ENCODE results near the gene GRID1.

DNA sequence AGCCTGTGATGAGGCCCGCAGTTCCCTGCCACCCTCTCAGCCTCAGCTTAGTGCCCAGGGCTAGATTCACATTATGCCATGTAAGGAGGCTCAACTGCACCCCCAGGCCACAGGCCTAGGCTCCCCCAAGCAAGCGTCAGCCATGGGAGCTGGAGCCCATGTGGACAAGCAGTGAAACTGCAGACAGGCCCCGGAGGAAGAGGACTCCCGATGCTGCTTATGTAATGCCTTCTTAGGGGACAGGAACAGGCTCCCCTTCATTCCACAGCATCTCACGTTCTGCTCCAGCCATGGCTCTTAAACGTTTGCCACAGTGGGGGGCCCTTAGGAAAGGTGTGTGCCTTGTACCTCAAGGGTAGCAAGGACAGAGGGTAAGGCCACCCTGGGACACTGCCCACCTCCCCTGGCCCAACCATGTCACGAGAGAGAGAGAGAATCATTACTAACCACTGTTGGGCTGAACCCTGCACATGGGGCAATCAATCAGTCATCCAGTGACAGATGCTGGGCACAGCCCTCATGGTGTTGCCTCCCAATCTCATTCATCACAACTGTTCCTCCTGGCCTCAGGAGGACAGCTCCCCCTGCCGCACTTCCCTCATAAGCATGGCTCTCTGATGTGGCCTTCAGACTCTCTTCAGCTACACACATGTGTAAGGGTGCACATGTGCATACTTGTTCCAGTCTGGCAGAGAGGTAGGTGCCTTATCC is 263.0 kb downstream of the GRID1 start:
- TF ChIP-seq, protein P1, sequence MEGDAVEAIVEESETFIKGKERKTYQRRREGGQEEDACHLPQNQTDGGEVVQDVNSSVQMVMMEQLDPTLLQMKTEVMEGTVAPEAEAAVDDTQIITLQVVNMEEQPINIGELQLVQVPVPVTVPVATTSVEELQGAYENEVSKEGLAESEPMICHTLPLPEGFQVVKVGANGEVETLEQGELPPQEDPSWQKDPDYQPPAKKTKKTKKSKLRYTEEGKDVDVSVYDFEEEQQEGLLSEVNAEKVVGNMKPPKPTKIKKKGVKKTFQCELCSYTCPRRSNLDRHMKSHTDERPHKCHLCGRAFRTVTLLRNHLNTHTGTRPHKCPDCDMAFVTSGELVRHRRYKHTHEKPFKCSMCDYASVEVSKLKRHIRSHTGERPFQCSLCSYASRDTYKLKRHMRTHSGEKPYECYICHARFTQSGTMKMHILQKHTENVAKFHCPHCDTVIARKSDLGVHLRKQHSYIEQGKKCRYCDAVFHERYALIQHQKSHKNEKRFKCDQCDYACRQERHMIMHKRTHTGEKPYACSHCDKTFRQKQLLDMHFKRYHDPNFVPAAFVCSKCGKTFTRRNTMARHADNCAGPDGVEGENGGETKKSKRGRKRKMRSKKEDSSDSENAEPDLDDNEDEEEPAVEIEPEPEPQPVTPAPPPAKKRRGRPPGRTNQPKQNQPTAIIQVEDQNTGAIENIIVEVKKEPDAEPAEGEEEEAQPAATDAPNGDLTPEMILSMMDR (IDR thresholded peaks at IDR 0.05): no peak
- TF ChIP-seq POLR2A (IDR thresholded peaks at IDR 0.05): no peak

All from lower leg skin (tissue), 3 donors.